Dermis lymphatic vessel endothelial cell (primary cell): Measurements from ENCODE around the gene ADAR. TPM values are rescaled to one million over a fixed set of nuclear protein-coding genes. Genes with fewer than 3 reads are reported as not detected.

Experiments
- total RNA-seq: library from RNA; depleted of rRNA; stranded (reverse); fragments of >200 nt; gene quantifications from 2 replicates; pipeline ENCODE4 v1.2.1, GENCODE V29; 2014

ADAR gene
- total RNA-seq: 67.3 and 69.6 TPM in 2 replicates

GRCh38 chr1:154607609-154608396 lies at the start of gene ADAR:
TSS of gene ADAR (minus strand) at chr1:154608186. CDS start at chr1:154608006, 180 bp downstream.

GRCh38 chr1:154567386-154568156 lies 40.4 kb downstream of the ADAR start, which contains the start of gene CHRNB2:
TSS of gene CHRNB2 (plus strand) at chr1:154567778. CDS start at chr1:154568045, 267 bp downstream.

GRCh38 chr1:154557939-154558719 lies 49.9 kb downstream of the ADAR start, which contains the start of gene UBE2Q1:
TSS of gene UBE2Q1 (minus strand) at chr1:154558662. CDS start at chr1:154558553, 109 bp downstream.

Other genes with a start within 250 kb of the ADAR start
- gene IL6R, start 202.8 kb downstream of the ADAR start, total RNA-seq: 12.4 and 15.9 TPM in 2 replicates
- gene TDRD10, start 106.0 kb downstream of the ADAR start, total RNA-seq: 5.1 and 7.5 TPM in 2 replicates
- 118 and 128 TPM in 2 replicates for gene SHE, start 105.8 kb downstream of the ADAR start, total RNA-seq
- 35.9 and 36.7 TPM in 2 replicates for gene UBE2Q1, start 49.5 kb downstream of the ADAR start, total RNA-seq
- gene CHRNB2, start 40.4 kb downstream of the ADAR start, total RNA-seq: under 0.01 and 0.11 TPM in 2 replicates